NOMO-1 treated with dmso at 0.1 percent for 144 hours (cell line): ENCODE results near the gene GPHA2.
A peak's percentile ranks its signal among the peaks of the same experiment; 100 is the strongest.

Experiments used
- DNase-seq: peaks from one replicate; lab custom pipeline; 2025; ENCODE audit not compliant: unreplicated experiment; lab: John Stamatoyannopoulos, UW

GPHA2 gene

DNA sequence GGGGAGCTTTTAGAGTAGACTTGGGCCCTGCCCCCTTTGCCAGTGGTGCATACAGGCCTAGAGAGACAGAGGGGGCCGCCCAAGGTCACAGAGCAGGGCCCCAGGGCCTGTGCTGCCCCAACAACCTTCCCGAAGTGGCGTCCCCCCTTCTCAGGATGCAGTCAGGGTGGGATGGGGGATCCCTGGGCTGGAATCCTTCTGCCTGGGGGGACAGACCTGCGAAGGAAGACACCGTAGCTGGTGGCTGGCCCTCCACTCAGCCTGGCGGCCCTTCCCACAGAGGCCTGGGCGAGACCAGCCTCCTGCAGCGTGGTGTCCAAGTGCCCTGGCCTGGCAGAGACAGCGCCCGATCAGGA is 42.9 kb downstream of the GPHA2 start:
- no peak for DNase-seq

DNA sequence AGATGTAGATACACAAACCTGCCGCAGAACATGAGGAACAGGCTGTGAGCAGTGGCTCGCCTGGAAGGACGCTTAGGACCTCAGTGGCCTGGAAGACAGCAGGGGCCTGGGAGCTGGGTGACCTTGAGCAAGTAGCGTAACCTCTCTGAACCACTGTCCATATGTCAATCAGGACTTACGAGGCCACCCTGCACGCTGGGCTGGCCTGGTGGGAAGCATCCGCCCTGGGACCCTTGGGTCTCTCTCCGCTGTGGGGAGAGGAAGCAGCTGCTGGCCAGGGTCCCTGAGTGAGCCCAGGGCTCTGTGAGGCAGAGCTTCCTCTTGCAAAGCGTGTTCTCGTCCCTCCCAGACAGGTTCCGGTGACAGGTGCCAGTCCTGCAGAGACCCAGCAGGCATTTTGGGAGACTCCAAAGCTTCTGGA is 43.3 kb downstream of the GPHA2 start:
- DNase-seq: no peak

DNA sequence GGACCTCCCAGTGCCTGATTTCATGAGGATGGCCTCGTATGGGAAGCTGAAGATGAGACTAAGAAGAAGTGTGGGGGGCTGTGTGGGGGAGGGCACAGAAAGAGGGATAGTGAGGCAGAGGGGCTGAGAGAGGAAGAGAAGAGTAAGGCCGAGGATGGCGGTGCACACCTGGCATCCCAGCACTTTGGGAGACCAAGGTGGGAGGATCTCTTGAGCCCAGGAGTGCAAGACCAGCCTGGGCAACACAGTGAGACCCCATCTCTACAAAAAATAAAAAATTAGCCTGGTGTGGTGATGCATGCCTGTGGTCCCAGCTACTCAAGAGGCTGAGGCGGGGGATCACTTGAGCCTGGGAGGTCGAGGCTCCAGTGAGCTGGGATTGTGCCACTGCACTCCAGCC is 43.8 kb downstream of the GPHA2 start:
- DNase-seq: no peak

DNA sequence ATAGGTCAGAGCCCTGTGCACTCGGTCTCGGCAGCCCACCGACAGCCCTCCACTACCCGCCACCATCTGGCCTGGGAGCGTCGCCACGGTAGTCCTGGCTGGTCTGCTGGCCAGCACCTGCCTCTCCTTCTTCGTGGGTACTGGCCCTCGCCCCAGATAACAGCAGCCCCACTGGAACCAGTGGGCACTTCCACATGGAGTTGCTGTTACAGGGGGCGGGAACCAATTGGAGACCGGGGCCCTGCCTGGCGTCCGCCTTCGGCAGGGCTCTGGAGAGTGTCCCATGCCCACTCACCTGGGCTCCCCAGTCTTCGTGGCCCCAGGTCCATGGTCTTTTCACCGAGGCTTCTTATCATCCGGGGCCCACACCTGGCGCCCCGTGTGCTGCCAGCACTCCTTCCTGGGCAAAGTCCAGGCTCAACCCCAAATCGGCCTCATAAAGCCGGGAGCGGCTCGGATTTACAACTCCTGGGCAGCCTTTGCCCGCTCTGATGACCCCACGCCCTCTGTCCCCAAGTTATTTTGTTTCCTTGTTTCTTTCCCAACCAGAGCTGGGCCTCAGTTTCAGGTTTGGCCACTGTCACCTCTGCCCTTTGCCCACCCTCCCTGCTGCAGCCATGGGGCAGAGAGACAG is 44.4 kb downstream of the GPHA2 start:
- no peak for DNase-seq

DNA sequence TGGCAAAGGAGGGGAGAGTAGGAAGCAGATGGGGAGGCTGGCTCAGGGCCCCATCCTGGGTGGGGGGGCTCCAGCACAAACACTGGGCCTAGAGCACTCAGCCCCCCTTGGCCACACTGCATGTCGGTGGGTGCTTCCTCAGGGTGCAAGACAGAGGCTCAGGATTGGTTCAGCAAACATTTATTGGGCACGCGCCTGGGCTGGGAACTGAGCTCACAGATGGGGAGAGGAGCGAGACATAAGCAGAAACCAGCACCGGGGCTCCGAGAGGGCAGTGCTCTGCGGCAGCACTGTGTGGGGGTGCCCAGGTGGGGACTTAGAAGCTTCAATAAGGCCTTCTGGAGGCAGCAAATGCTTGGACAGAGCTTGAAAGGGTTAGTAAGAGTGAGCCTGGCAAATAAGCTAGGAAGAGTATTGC is 45.2 kb downstream of the GPHA2 start:
- DNase-seq: no peak

DNA sequence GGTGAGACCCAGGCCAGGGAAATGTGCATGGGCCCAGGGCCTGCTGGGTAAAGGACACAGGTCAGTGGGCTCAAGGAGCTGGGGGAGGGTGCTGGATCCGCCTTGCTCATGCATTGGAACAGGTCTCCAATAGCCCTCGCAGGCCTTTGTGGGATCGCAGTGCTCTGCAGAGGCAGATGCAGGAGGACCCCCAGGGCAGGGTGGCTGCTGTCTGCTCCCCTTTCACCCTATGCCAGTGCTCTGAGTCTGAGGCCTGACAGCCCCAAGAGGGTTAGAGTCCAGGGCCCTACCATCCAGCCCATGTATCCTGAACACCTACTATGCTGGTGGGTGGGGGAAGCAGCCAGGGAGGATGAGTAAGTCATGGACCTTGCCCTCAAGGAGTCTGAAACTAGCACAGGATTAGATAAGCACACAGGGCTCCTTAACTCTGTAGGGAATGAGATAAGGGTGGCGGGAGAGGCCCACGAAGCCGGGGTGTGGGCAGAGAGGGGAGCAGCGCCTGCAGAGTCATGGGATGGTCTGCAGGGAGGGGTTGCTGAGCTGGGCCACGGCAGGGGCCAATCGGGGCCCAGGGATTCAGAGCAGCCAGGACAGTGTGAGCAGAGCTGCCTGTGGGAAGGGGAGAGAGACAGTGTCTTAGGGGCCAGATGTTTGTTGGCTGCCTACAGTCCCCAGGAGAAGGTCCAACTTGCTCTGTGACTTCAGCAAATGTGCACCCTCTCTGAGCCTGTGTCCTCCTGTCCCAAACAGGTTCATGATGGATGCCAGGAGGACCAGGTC is 46.8 kb downstream of the GPHA2 start:
- no peak for DNase-seq

DNA sequence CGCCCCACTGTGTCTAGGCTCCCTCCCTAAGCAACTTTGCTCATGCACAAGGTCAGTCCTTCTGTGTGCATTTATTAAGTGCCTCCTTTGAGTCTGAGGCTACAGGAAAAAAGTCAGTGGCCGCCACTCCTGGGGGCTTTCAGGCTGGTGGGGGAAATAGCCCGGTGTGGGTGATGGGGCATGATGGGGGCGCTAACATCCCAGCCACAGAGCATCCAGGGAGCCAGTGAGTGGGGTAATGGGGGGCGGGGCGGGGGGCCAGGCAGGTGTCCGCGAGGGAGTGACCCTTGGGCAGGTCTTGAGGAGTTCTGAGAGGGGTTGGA is 47.3 kb downstream of the GPHA2 start:
- no peak for DNase-seq

DNA sequence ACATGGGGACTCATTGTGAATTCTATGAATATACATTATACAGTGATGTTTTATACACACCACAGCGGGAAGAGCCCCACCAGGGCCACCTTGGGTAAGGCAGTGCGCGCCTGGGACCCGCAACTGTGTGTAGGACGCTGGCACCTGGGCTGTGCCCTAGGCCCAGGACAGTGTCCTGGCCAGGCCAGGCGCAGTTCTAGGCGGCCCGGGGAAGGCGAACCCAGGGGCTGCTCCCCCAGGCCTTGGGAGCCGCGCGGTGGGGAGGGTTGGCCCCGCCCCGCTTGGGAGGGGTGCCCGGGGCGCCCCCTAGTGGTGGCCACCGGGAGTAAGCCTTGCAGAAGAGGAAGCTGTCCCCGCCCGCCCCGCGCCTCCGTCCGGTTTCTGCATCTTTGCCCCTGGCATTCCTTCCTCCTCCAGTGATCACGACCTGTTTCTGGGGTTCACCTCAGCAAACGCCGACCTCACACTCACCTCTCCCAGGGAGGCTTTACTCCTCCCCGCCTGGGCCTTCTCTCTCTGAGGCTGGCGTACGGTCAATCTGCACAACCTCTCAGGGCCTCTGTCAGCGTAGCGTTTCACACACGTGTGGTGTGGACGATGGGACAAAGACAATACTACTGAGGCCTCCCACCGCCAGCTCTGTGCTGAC is 47.8 kb downstream of the GPHA2 start:
- peak; percentile 63 for DNase-seq

DNA sequence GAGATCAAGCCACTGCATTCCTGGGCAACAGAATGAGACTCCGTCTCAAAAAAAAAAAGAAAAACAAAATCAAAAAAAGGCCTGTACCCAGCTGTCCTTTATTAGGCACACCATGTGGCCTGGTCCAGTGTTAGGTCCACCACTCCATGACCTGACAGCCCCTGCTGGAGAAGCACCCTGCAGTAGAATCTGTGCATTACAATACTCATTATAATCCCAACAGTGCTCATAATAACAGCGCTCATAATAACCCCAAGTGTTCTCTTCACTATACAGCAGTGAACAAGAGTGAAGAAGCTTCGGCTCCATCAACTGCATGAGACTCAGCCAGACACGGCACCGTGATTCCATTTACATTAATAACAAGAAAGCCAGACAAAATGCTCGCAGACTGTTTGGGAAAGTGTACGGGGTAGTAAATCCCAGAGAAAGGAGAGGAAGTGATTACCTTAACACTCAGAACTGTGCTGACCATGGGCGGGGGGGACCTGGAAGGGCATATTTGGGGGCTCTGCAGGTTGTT is 48.4 kb downstream of the GPHA2 start:
- no peak for DNase-seq

DNA sequence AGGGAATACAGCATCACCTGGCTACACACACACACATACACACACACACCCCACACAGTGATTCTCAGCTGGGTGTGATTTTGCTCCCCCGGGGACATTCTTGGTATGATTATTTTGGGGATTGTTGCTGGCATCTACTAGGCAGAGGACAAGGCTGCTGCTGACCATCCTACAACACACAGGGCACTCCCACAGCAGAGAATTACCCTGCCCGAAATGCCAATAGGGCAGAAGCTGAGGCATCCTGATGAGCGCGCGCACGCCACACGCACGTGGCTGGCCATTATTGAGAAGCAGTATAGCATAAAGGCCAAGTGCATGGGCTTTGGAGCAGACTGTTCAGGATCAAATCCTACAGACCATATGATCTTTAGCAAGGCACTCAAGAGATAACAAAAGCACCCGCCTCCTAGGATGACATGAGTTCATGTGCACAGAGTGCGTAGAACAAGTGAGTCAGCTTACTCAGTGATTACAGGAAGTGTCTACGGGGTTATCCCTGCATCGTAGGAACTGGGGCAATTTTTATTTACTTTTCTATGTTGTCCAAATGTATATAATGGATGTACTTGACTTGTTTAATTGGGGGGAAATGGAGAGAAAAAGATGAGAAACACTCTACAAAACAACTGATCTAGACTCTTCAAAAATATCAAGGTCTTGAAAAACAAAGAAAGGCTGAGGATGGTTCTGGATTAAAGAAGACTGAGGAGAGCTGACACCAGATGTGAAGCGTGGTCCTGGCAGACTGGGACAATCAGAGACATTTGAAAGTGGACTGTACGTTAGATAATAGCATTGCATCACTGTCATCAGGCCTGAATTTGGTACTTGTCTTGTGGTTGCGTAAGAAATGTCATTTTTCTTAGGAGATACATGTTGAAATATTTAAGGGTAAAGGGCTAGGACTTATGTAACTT is 50.1 kb downstream of the GPHA2 start:
- DNase-seq: peak; percentile 83
